GM19468 (cell line): ENCODE data around the gene STARD5.
"Not testable (repeated sequence)": the region's sequence is repeated elsewhere in the genome, so short reads cannot be mapped to it uniquely, and the experiment has no call there.

Experiments used
- ATAC-seq: cut with Tn5 transposase; IDR thresholded peaks from one replicate; pipeline ENCODE4 v1.9.1; 2021; ENCODE audit warnings: mild to moderate bottlenecking, moderate library complexity, moderate number of reproducible peaks; ENCODE audit not compliant: unreplicated experiment; ENCODE audit errors: extremely low read depth

Gene STARD5

GRCh38 chr15:81338170-81339007 lies 14.4 kb upstream of the STARD5 start:
- no peak for ATAC-seq

GRCh38 chr15:81337713-81338157 lies 13.8 kb upstream of the STARD5 start:
- ATAC-seq, result no peak

- no peak for ATAC-seq
Observed at GRCh38 chr15:81337241-81337640, 13.3 kb upstream of the STARD5 start.

GRCh38 chr15:81336568-81336967 lies 12.6 kb upstream of the STARD5 start:
- no peak for ATAC-seq

GRCh38 chr15:81335631-81336030 lies 11.7 kb upstream of the STARD5 start:
- no peak for ATAC-seq

GRCh38 chr15:81334768-81335435 lies 11.0 kb upstream of the STARD5 start:
- no peak for ATAC-seq

- ATAC-seq, result no peak
Observed at GRCh38 chr15:81333363-81333762, 9.4 kb upstream of the STARD5 start.

GRCh38 chr15:81332326-81332725 lies 8.4 kb upstream of the STARD5 start:
- no peak for ATAC-seq

GRCh38 chr15:81331600-81331999 lies 7.7 kb upstream of the STARD5 start:
- no peak for ATAC-seq

- ATAC-seq, result not testable (repeated sequence)
Observed at GRCh38 chr15:81331141-81331540, 7.2 kb upstream of the STARD5 start.

- no peak for ATAC-seq
Observed at GRCh38 chr15:81330366-81331090, 6.6 kb upstream of the STARD5 start.

GRCh38 chr15:81329446-81329845 lies 5.5 kb upstream of the STARD5 start:
- ATAC-seq, result no peak

GRCh38 chr15:81327516-81327915 lies 3.6 kb upstream of the STARD5 start:
- ATAC-seq, result no peak

GRCh38 chr15:81326466-81327212 lies 2.7 kb upstream of the STARD5 start:
- no peak for ATAC-seq

GRCh38 chr15:81323559-81323943 lies 390 bp downstream of the STARD5 start:
- ATAC-seq, result no peak

GRCh38 chr15:81322676-81323253 lies 1.2 kb downstream of the STARD5 start:
- no peak for ATAC-seq

GRCh38 chr15:81321667-81322066 lies 2.3 kb downstream of the STARD5 start:
- no peak for ATAC-seq

- ATAC-seq, result no peak
Observed at GRCh38 chr15:81317642-81318017, 6.3 kb downstream of the STARD5 start.

GRCh38 chr15:81316267-81316666 lies 7.7 kb downstream of the STARD5 start:
- no peak for ATAC-seq
